SJSA1 (cell line): ENCODE data around the gene TCF12. TPM values are rescaled to one million over a fixed set of nuclear protein-coding genes. Genes with fewer than 3 reads are reported as not detected.
"Not testable (repeated sequence)": the region's sequence is repeated elsewhere in the genome, so short reads cannot be mapped to it uniquely, and the experiment has no call there.

ENCODE experiments used
- DNase-seq, 2 experiments: peaks; one replicate each; pipeline ENCODE4 v3.0.0-alpha.2; 2015 to 2020; ENCODE audit warnings: low spot score in 2 of 2, low read depth in 1 of 2
- H3K27ac ChIP-seq: fragments of 250-450 bp; sonication (Bioruptor Pico); 2 replicates; pipeline ENCODE4 v1.5.1; 2020; ENCODE audit warnings: mild to moderate bottlenecking, moderate library complexity
- H3K27me3 ChIP-seq: fragments of 250-450 bp; sonication (Bioruptor Pico); replicated peaks from 2 replicates; pipeline ENCODE4 v1.5.1; 2020; ENCODE audit warnings: mild to moderate bottlenecking, moderate library complexity
- H3K36me3 ChIP-seq: fragments of 250-450 bp; sonication (Bioruptor Pico); 2 replicates; pipeline ENCODE4 v1.5.1; 2020; ENCODE audit warnings: mild to moderate bottlenecking
- H3K4me1 ChIP-seq: fragments of 250-450 bp; sonication (Bioruptor Pico); replicated peaks from 2 replicates; pipeline ENCODE4 v1.6.1; 2021; ENCODE audit warnings: mild to moderate bottlenecking
- H3K4me3 ChIP-seq: fragments of 250-450 bp; sonication (Bioruptor Pico); 2 replicates; pipeline ENCODE4 v1.5.1; 2020; ENCODE audit warnings: mild to moderate bottlenecking
- H3K9me3 ChIP-seq: fragments of 250-450 bp; sonication (Bioruptor Pico); replicated peaks from 2 replicates; pipeline ENCODE4 v1.5.1; 2020; ENCODE audit warnings: mild to moderate bottlenecking
- total RNA-seq: library from RNA; depleted of rRNA; stranded (reverse); fragments of >200 nt; shearing (Covaris generic); gene quantifications from 2 replicates; pipeline ENCODE4 v1.2.3, GENCODE V29; 2014

Gene TCF12
- total RNA-seq, 1 experiment from 2014 or later: 69.5 TPM

GRCh38 chr15:57152666-57153539 lies 234.5 kb downstream of the TCF12 start:
- peaks cover 8% of the 10 kb centered on the region; the same call in 1 of the 2 replicates for H3K36me3 ChIP-seq
- peak in 1 of 2 experiments; percentile 52 for DNase-seq
- H3K9me3 ChIP-seq: 0 out of 2 replicates have a peak, but pooled peaks cover 2% of the 10 kb centered on the region
- H3K4me1 ChIP-seq: peaks cover 34% of the 10 kb centered on the region
- no peaks in the 10 kb centered on the region for H3K27me3 ChIP-seq
- H3K4me3 ChIP-seq: no peak overlapping the region
- no peak overlapping the region for H3K27ac ChIP-seq

GRCh38 chr15:57156210-57156884 lies 237.9 kb downstream of the TCF12 start:
- Histone ChIP-seq H3K4me3 (no peak overlapping the region), H3K9me3 (0 out of 2 replicates have a peak, but pooled peaks cover 2% of the 10 kb centered on the region), H3K27ac (no peak overlapping the region), H3K27me3 (no peaks in the 10 kb centered on the region), H3K36me3 (peaks cover 8% of the 10 kb centered on the region; the same call in 1 of the 2 replicates), H3K4me1 (peaks cover 30% of the 10 kb centered on the region)
- DNase-seq: no peak

GRCh38 chr15:57158589-57158988 lies 240.1 kb downstream of the TCF12 start:
- no peak for DNase-seq
- H3K4me1 ChIP-seq: peaks cover 11% of the 10 kb centered on the region
- no peak overlapping the region for H3K4me3 ChIP-seq
- H3K9me3 ChIP-seq: no peaks in the 10 kb centered on the region
- no peaks in the 10 kb centered on the region for H3K27me3 ChIP-seq
- no peaks in the 10 kb centered on the region for H3K36me3 ChIP-seq
- H3K27ac ChIP-seq: no peak overlapping the region

- Histone ChIP-seq H3K4me3 (no peak overlapping the region), H3K27ac (no peak overlapping the region), H3K4me1 (peaks cover 11% of the 10 kb centered on the region), H3K9me3 (no peaks in the 10 kb centered on the region), H3K27me3 (no peaks in the 10 kb centered on the region), H3K36me3 (no peaks in the 10 kb centered on the region)
- no peak for DNase-seq
Measured at GRCh38 chr15:57158997-57159668, 240.7 kb downstream of the TCF12 start.

GRCh38 chr15:57159767-57160166 lies 241.3 kb downstream of the TCF12 start:
- Histone ChIP-seq H3K4me3 (no peak overlapping the region), H3K4me1 (peaks cover 11% of the 10 kb centered on the region), H3K27ac (no peak overlapping the region), H3K36me3 (no peaks in the 10 kb centered on the region), H3K27me3 (no peaks in the 10 kb centered on the region), H3K9me3 (no peaks in the 10 kb centered on the region)
- DNase-seq: no peak

- H3K27me3 ChIP-seq: no peaks in the 10 kb centered on the region
- H3K27ac ChIP-seq: no peak overlapping the region
- DNase-seq: no peak
Measured at GRCh38 chr15:57160823-57161560, 242.5 kb downstream of the TCF12 start.

GRCh38 chr15:57164251-57164650 lies 245.8 kb downstream of the TCF12 start:
- DNase-seq, H3K9me3 ChIP-seq, H3K4me3 ChIP-seq, H3K27ac ChIP-seq, H3K27me3 ChIP-seq: not testable (repeated sequence)
- peaks cover 31% of the 10 kb centered on the region for H3K4me1 ChIP-seq
- H3K36me3 ChIP-seq: peaks cover 12% of the 10 kb centered on the region

More at GRCh38 chr15:57160823-57161560, 242.5 kb downstream of the TCF12 start:
- Histone ChIP-seq H3K4me3 (no peak overlapping the region), H3K9me3 (no peaks in the 10 kb centered on the region), H3K4me1 (peaks cover 15% of the 10 kb centered on the region), H3K36me3 (no peaks in the 10 kb centered on the region)

- no peak for DNase-seq
- Histone ChIP-seq H3K4me1 (peaks cover 29% of the 10 kb centered on the region), H3K4me3 (no peak overlapping the region), H3K36me3 (peaks cover 16% of the 10 kb centered on the region), H3K27me3 (no peaks in the 10 kb centered on the region), H3K9me3 (no peaks in the 10 kb centered on the region), H3K27ac (no peak overlapping the region)
Measured at GRCh38 chr15:57165992-57166391, 247.5 kb downstream of the TCF12 start.

- Histone ChIP-seq H3K36me3 (peaks cover 20% of the 10 kb centered on the region), H3K27me3 (no peaks in the 10 kb centered on the region)
- peak in 1 of 2 experiments; percentile 50 for DNase-seq
Measured at GRCh38 chr15:57167821-57168395, 249.5 kb downstream of the TCF12 start.

GRCh38 chr15:57169643-57170042 lies 251.2 kb downstream of the TCF12 start:
- Histone ChIP-seq H3K36me3 (peaks cover 20% of the 10 kb centered on the region), H3K27ac (no peak overlapping the region), H3K4me3 (no peak overlapping the region), H3K27me3 (no peaks in the 10 kb centered on the region), H3K9me3 (no peaks in the 10 kb centered on the region), H3K4me1 (peaks cover 29% of the 10 kb centered on the region)
- DNase-seq: no peak

More at GRCh38 chr15:57167821-57168395, 249.5 kb downstream of the TCF12 start:
- no peak overlapping the region for H3K4me3 ChIP-seq
- no peaks in the 10 kb centered on the region for H3K9me3 ChIP-seq
- no peak overlapping the region for H3K27ac ChIP-seq
- H3K4me1 ChIP-seq: peaks cover 29% of the 10 kb centered on the region

- H3K36me3 ChIP-seq: peaks cover 17% of the 10 kb centered on the region
- no peaks in the 10 kb centered on the region for H3K9me3 ChIP-seq
- H3K4me3 ChIP-seq: no peak overlapping the region
- no peaks in the 10 kb centered on the region for H3K27me3 ChIP-seq
- no peak overlapping the region for H3K27ac ChIP-seq
- DNase-seq: no peak
- peaks cover 21% of the 10 kb centered on the region for H3K4me1 ChIP-seq
Measured at GRCh38 chr15:57171426-57171825, 253.0 kb downstream of the TCF12 start.

GRCh38 chr15:57172925-57173324 lies 254.5 kb downstream of the TCF12 start:
- Histone ChIP-seq H3K4me1 (peaks cover 7% of the 10 kb centered on the region), H3K9me3 (no peaks in the 10 kb centered on the region), H3K27ac (no peak overlapping the region), H3K36me3 (peaks cover 7% of the 10 kb centered on the region; the same call in 1 of the 2 replicates), H3K27me3 (no peaks in the 10 kb centered on the region), H3K4me3 (no peak overlapping the region)
- no peak for DNase-seq

- no peaks in the 10 kb centered on the region for H3K27me3 ChIP-seq
- peaks cover 24% of the 10 kb centered on the region for H3K4me1 ChIP-seq
- peaks cover 12% of the 10 kb centered on the region; the same call in 1 of the 2 replicates for H3K36me3 ChIP-seq
- no peak overlapping the region for H3K4me3 ChIP-seq
- DNase-seq: peak in 1 of 2 experiments; percentile 72
- no peaks in the 10 kb centered on the region for H3K9me3 ChIP-seq
- peak overlapping the region; percentile 69 for H3K27ac ChIP-seq
Measured at GRCh38 chr15:57183041-57183440, 264.6 kb downstream of the TCF12 start.
